Thyroid gland (tissue), 4 donors: ENCODE data around the gene UBE2L6. TPM values are rescaled to one million over a fixed set of nuclear protein-coding genes. Genes with fewer than 3 reads are reported as not detected.

Source experiments
- DNase-seq, 2 donors: peaks; one replicate each; pipeline ENCODE4 v3.0.0-alpha.2; 2019
- H3K27ac ChIP-seq, 3 donors: fragments of 200-600 bp; sonication (generic); 1 replicate in 2 of 3; 2 replicates in 1 of 3; pipeline ENCODE4 v1.5.1; 2016 to 2019; ENCODE audit warnings: mild to moderate bottlenecking in 1 of 3, moderate library complexity in 1 of 3
- H3K27me3 ChIP-seq: fragments of 200-600 bp; sonication (generic); one replicate; pipeline ENCODE4 v1.5.1; 2019
- H3K36me3 ChIP-seq, 2 donors: fragments of 200-600 bp; sonication (generic); one replicate each; pipeline ENCODE4 v1.5.1; 2016 to 2019
- H3K4me1 ChIP-seq, 2 donors: fragments of 200-600 bp; sonication (generic); one replicate each; pipeline ENCODE4 v1.5.1; 2017 to 2019
- H3K4me3 ChIP-seq, 3 donors: fragments of 200-600 bp; sonication (generic); replicated peaks in 1 of 3; 1 replicate in 2 of 3; 2 replicates in 1 of 3; pipeline ENCODE4 v1.5.1; 2016; ENCODE audit warnings: mild to moderate bottlenecking in 1 of 3
- H3K9me3 ChIP-seq: fragments of 200-600 bp; sonication (generic); one replicate; pipeline ENCODE4 v1.5.1; 2017
- CTCF ChIP-seq, 6 experiments: fragments of 200-600 bp in 3 of 6; fragments of 450-650 bp in 3 of 6; sonication (generic) in 3 of 6; IDR thresholded peaks; one replicate each; pipeline ENCODE4 v1.5.1; 2016 to 2019; ENCODE audit warnings: antibody characterized with exemption in 6 of 6, mild to moderate bottlenecking in 2 of 6, inconsistent platforms in 1 of 6, moderate library complexity in 1 of 6
- POLR2A ChIP-seq, 2 donors: fragments of 450-650 bp; IDR thresholded peaks; one replicate each; pipeline ENCODE4 v1.6.1; 2017; ENCODE audit warnings: antibody characterized with exemption in 2 of 2, mild to moderate bottlenecking in 2 of 2, moderate library complexity in 1 of 2
- WGBS, 2 donors: methylation state at CpG; one replicate each; pipeline ENCODE4 v1.1.5; 2017; 5-methylcytosine and 5-hydroxymethylcytosine counted together
- intact Hi-C: fragments of 100-400 bp; cut with DNase I; formaldehyde crosslinking; loops from one replicate; pipeline ENCODE4 v1.15.1; 2023
- total RNA-seq, 4 donors: library from RNA; depleted of rRNA; stranded (reverse); fragments of >200 nt; gene quantifications; one replicate each; pipeline ENCODE4 v1.2.3, GENCODE V29; 2016

Gene UBE2L6
- total RNA-seq, 4 donors from 2014 or later: 30.8 to 41.7 (median 38.8) TPM

GRCh38 chr11:57511741-57512430, 55.6 kb downstream of the UBE2L6 start:
- intact Hi-C loops: no loop called here
- H3K27me3 ChIP-seq: no peaks in the 10 kb centered on the region
- WGBS, 2 donors: 91% methylated on average over 6 of the region's 6 CpGs

GRCh38 chr11:57508341-57509170, 58.9 kb downstream of the UBE2L6 start:
- H3K27ac ChIP-seq: peak overlapping the region; percentile 0 to 62 (median 53)
- peak; percentile 76 for DNase-seq
- H3K9me3 ChIP-seq: no peaks in the 10 kb centered on the region
- peaks cover 0 to 12% of the 10 kb centered on the region in 2 donors for H3K4me1 ChIP-seq
- TF ChIP-seq POLR2A (IDR thresholded peaks at IDR 0.05) (no peak), CTCF (IDR thresholded peaks at IDR 0.05) (no peak)
- intact Hi-C loops: no loop called here
- no peaks in the 10 kb centered on the region for H3K36me3 ChIP-seq
- no peaks in the 10 kb centered on the region for H3K27me3 ChIP-seq
- no peak overlapping the region for H3K4me3 ChIP-seq
- 43 to 45% methylated on average over 7 of the region's 7 CpGs for WGBS, 2 donors

More at GRCh38 chr11:57511741-57512430, 55.6 kb downstream of the UBE2L6 start:
- TF ChIP-seq CTCF (IDR thresholded peaks at IDR 0.05) (no peak), POLR2A (IDR thresholded peaks at IDR 0.05) (no peak)
- no peaks in the 10 kb centered on the region for H3K9me3 ChIP-seq
- no peak overlapping the region for H3K27ac ChIP-seq
- no peak overlapping the region for H3K4me3 ChIP-seq
- DNase-seq: no peak
- H3K4me1 ChIP-seq: peaks cover 11 to 20% of the 10 kb centered on the region in 2 donors
- H3K36me3 ChIP-seq: no peaks in the 10 kb centered on the region

DNA sequence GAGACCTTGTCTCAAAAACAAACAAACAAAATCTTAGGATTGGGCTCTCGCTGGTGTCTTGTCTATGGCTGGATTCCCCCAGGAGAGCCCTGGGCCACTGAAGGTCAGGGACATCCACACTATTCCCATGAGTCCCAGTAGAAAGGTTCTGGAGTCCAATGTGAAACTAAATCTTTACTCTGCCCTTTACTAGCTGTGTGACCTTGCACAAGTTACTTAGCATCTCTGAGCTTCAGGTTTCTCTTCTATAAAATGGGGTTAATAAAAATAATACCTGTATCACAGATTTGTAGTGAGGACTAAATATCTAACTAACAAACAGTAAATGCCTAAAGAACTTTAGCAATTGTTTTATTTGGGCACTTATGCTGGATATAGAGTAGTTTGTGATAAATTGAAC, 61.0 kb downstream of the UBE2L6 start:
- Histone ChIP-seq H3K36me3 (no peaks in the 10 kb centered on the region), H3K27me3 (no peaks in the 10 kb centered on the region), H3K4me3 (no peak overlapping the region), H3K9me3 (no peaks in the 10 kb centered on the region), H3K27ac (no peak overlapping the region), H3K4me1 (peaks cover under 1 to 23% of the 10 kb centered on the region in 2 donors)
- TF ChIP-seq POLR2A (IDR thresholded peaks at IDR 0.05): no peak
- TF ChIP-seq CTCF (IDR thresholded peaks at IDR 0.05): no peak
- 86 to 94% methylated on average over 1 of the region's 1 CpG for WGBS, 2 donors
- no peak for DNase-seq
- intact Hi-C loops: no loop called here

- Histone ChIP-seq H3K4me1 (peaks cover 15 to 42% of the 10 kb centered on the region in 2 donors), H3K27ac (no peak overlapping the region), H3K4me3 (no peak overlapping the region), H3K9me3 (no peaks in the 10 kb centered on the region), H3K27me3 (no peaks in the 10 kb centered on the region), H3K36me3 (no peaks in the 10 kb centered on the region)
- intact Hi-C loops: no loop called here
- no peak for TF ChIP-seq POLR2A (IDR thresholded peaks at IDR 0.05)
- no peak for TF ChIP-seq CTCF (IDR thresholded peaks at IDR 0.05)
- no peak for DNase-seq
- 89 to 93% methylated on average over 4 of the region's 4 CpGs for WGBS, 2 donors
Observed at GRCh38 chr11:57504511-57504910, 63.0 kb downstream of the UBE2L6 start.

GRCh38 chr11:57502870-57503269, 64.6 kb downstream of the UBE2L6 start:
- no peaks in the 10 kb centered on the region for H3K9me3 ChIP-seq
- H3K27me3 ChIP-seq: no peaks in the 10 kb centered on the region
- H3K27ac ChIP-seq: peak overlapping the region in 1 of 3 donors; percentile 69
- DNase-seq: no peak
- no peak overlapping the region for H3K4me3 ChIP-seq
- H3K4me1 ChIP-seq: peaks cover 19 to 42% of the 10 kb centered on the region in 2 donors
- intact Hi-C loops: no loop called here
- H3K36me3 ChIP-seq: no peaks in the 10 kb centered on the region
- no peak for TF ChIP-seq CTCF (IDR thresholded peaks at IDR 0.05)
- no peak for TF ChIP-seq POLR2A (IDR thresholded peaks at IDR 0.05)
